Tibial nerve (tissue), 4 donors: ENCODE data around the gene CAMSAP1. TPM values are rescaled to one million over a fixed set of nuclear protein-coding genes. Genes with fewer than 3 reads are reported as not detected.

Experiments used
- DNase-seq, 2 donors: peaks; one replicate each; pipeline ENCODE4 v3.0.0-alpha.2; 2019; ENCODE audit warnings: low spot score in 2 of 2
- H3K27ac ChIP-seq, 4 donors: fragments of 200-600 bp; sonication (generic) in 3 of 4; one replicate each; pipeline ENCODE4 v1.5.1; 2017 to 2019; ENCODE audit warnings: mild to moderate bottlenecking in 1 of 4
- H3K27me3 ChIP-seq, 2 donors: fragments of 200-600 bp; sonication (generic) in 1 of 2; one replicate each; pipeline versions ENCODE4 v1.5.1 to v1.6.0; 2017 to 2019
- H3K36me3 ChIP-seq, 3 donors: fragments of 200-600 bp; sonication (generic); one replicate each; pipeline ENCODE4 v1.5.1; 2018 to 2019
- H3K4me1 ChIP-seq, 4 donors: fragments of 200-600 bp; sonication (generic) in 3 of 4; one replicate each; pipeline ENCODE4 v1.5.1; 2017 to 2019
- H3K4me3 ChIP-seq, 4 donors: fragments of 200-600 bp; sonication (generic) in 3 of 4; one replicate each; pipeline ENCODE4 v1.5.1; 2017 to 2019; ENCODE audit warnings: mild to moderate bottlenecking in 1 of 4, moderate library complexity in 1 of 4
- H3K9me3 ChIP-seq, 4 donors: fragments of 200-600 bp; sonication (generic) in 3 of 4; one replicate each; pipeline ENCODE4 v1.5.1; 2017 to 2019
- CTCF ChIP-seq, 5 experiments: fragments of 200-600 bp in 3 of 5; fragments of 450-650 bp in 2 of 5; sonication (generic) in 3 of 5; IDR thresholded peaks; one replicate each; pipeline ENCODE4 v1.5.1; 2016 to 2019; ENCODE audit warnings: antibody characterized with exemption in 5 of 5, mild to moderate bottlenecking in 3 of 5, moderate library complexity in 2 of 5
- EP300 ChIP-seq, 2 donors: sonication (generic); formaldehyde crosslinking; IDR thresholded peaks; one replicate each; pipeline ENCODE4 v1.6.1; 2017; ENCODE audit warnings: antibody characterized with exemption in 2 of 2, mild to moderate bottlenecking in 1 of 2
- POLR2A ChIP-seq, 2 donors: fragments of 450-650 bp; IDR thresholded peaks; one replicate each; pipeline ENCODE4 v1.6.1; 2017; ENCODE audit warnings: antibody characterized with exemption in 2 of 2, mild to moderate bottlenecking in 2 of 2, moderate library complexity in 2 of 2
- WGBS, 2 donors: methylation state at CpG; one replicate each; pipeline ENCODE4 v1.1.5; 2018; 5-methylcytosine and 5-hydroxymethylcytosine counted together
- total RNA-seq, 4 donors: library from RNA; depleted of rRNA; stranded (reverse); fragments of >200 nt; gene quantifications; one replicate each; pipeline ENCODE4 v1.1.0, GENCODE V29; 2016

The CAMSAP1 gene
- total RNA-seq, 4 donors from 2014 or later: 27.6 to 40.8 (median 35.7) TPM

DNA sequence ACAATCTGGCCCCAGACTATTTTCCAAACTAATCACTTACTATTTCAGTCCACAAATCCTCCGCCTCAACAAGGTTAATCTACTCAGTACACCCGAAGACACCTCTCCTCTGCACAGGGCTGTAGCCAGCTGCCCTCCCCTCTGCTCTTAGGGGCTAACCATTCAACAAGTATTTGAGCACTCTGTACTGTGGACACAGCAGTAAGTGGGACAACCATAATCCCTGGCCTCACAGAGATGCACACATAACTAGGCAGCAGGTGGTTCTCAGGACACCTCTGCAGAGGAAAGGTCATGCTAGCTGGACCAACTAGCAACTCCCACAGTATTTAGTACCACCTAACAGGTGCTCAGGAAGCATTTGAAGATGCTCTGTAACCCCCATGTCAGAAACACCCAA is 5.5 kb downstream of the CAMSAP1 start:
- Histone ChIP-seq H3K27me3 (no peaks in the 10 kb centered on the region), H3K4me1 (peaks cover 0 to 44% (median 15%) of the 10 kb centered on the region in 4 donors), H3K27ac (no peak overlapping the region), H3K9me3 (no peaks in the 10 kb centered on the region), H3K4me3 (no peak overlapping the region), H3K36me3 (no peaks in the 10 kb centered on the region)
- no peak for DNase-seq
- TF ChIP-seq EP300 (IDR thresholded peaks at IDR 0.05) (no peak), CTCF (IDR thresholded peaks at IDR 0.05) (no peak), POLR2A (IDR thresholded peaks at IDR 0.05) (no peak)
- WGBS, 2 donors: 93 to 98% methylated on average over 2 of the region's 2 CpGs

- H3K27me3 ChIP-seq: no peaks in the 10 kb centered on the region
- TF ChIP-seq EP300 (IDR thresholded peaks at IDR 0.05) (no peak), CTCF (IDR thresholded peaks at IDR 0.05) (no peak), POLR2A (IDR thresholded peaks at IDR 0.05) (no peak)
- WGBS, 2 donors: 95 to 97% methylated on average over 9 of the region's 9 CpGs
- H3K4me3 ChIP-seq: no peak overlapping the region
- no peaks in the 10 kb centered on the region for H3K9me3 ChIP-seq
- H3K27ac ChIP-seq: no peak overlapping the region
- no peak for DNase-seq
- H3K4me1 ChIP-seq: peaks cover 0 to 40% (median 15%) of the 10 kb centered on the region in 4 donors
- H3K36me3 ChIP-seq: no peaks in the 10 kb centered on the region
These were observed 6.2 kb downstream of the CAMSAP1 start for GRCh38 chr9:135901031-135901758.

- WGBS, 2 donors: 74 to 77% methylated on average over 11 of the region's 11 CpGs
- no peak for DNase-seq
- H3K4me1 ChIP-seq: peaks cover 0 to 17% (median 0%) of the 10 kb centered on the region in 4 donors
These were observed 8.5 kb downstream of the CAMSAP1 start for GRCh38 chr9:135898634-135899407.

GRCh38 chr9:135896626-135897025 is 10.7 kb downstream of the CAMSAP1 start:
- H3K27me3 ChIP-seq: no peaks in the 10 kb centered on the region
- 86 to 92% methylated on average over 2 of the region's 2 CpGs for WGBS, 2 donors
- no peak for TF ChIP-seq EP300 (IDR thresholded peaks at IDR 0.05)

More at GRCh38 chr9:135898634-135899407, 8.5 kb downstream of the CAMSAP1 start:
- TF ChIP-seq CTCF (IDR thresholded peaks at IDR 0.05) (no peak), POLR2A (IDR thresholded peaks at IDR 0.05) (no peak), EP300 (IDR thresholded peaks at IDR 0.05) (no peak)
- H3K27ac ChIP-seq: no peak overlapping the region
- H3K36me3 ChIP-seq: no peaks in the 10 kb centered on the region
- H3K9me3 ChIP-seq: peaks cover 0 to 9% (median 3%) of the 10 kb centered on the region in 4 donors
- no peak overlapping the region for H3K4me3 ChIP-seq
- H3K27me3 ChIP-seq: no peaks in the 10 kb centered on the region

GRCh38 chr9:135896205-135896604 is 11.1 kb downstream of the CAMSAP1 start:
- Histone ChIP-seq H3K4me3 (no peak overlapping the region), H3K4me1 (peaks cover 0 to 4% (median 0%) of the 10 kb centered on the region in 4 donors), H3K27me3 (no peaks in the 10 kb centered on the region), H3K36me3 (no peaks in the 10 kb centered on the region), H3K27ac (no peak overlapping the region), H3K9me3 (peaks cover 0 to 9% (median 3%) of the 10 kb centered on the region in 4 donors)
- TF ChIP-seq CTCF (IDR thresholded peaks at IDR 0.05) (no peak), EP300 (IDR thresholded peaks at IDR 0.05) (no peak), POLR2A (IDR thresholded peaks at IDR 0.05) (no peak)
- WGBS, 2 donors: 89 to 95% methylated on average over 3 of the region's 3 CpGs
- DNase-seq: no peak

More at GRCh38 chr9:135896626-135897025, 10.7 kb downstream of the CAMSAP1 start:
- Histone ChIP-seq H3K9me3 (peaks cover 0 to 9% (median 3%) of the 10 kb centered on the region in 4 donors), H3K4me3 (no peak overlapping the region), H3K27ac (no peak overlapping the region), H3K4me1 (peaks cover 0 to 4% (median 0%) of the 10 kb centered on the region in 4 donors), H3K36me3 (no peaks in the 10 kb centered on the region)
- DNase-seq: no peak
